ENCODE measurements around the gene LAPTM4A.

The LAPTM4A gene

DNA sequence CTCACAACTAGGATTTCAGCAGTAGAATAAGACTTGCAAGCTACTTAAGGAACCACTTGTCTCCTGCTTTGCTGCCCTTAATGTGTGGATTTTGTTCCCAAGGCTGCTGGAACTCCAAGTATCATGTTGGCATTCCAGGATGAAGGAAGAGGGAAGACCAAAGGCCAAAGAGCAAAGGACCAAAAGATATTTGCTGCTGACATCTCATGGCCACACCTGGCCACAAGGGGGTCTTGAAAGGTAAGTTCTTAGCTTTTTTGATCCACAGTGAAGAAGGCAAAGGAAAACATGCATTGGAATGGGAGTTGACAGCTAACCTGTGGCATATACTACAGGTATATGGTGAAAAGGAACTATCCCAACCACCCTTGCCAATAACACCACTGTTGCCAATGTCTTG is 35.1 kb downstream of the LAPTM4A start:
- no peak overlapping the region for H3K4me3 ChIP-seq (ENCODE audit: low read depth, low read length)
- DNase-seq (ENCODE audit: low read depth): no peak
- TF ChIP-seq, protein P1, sequence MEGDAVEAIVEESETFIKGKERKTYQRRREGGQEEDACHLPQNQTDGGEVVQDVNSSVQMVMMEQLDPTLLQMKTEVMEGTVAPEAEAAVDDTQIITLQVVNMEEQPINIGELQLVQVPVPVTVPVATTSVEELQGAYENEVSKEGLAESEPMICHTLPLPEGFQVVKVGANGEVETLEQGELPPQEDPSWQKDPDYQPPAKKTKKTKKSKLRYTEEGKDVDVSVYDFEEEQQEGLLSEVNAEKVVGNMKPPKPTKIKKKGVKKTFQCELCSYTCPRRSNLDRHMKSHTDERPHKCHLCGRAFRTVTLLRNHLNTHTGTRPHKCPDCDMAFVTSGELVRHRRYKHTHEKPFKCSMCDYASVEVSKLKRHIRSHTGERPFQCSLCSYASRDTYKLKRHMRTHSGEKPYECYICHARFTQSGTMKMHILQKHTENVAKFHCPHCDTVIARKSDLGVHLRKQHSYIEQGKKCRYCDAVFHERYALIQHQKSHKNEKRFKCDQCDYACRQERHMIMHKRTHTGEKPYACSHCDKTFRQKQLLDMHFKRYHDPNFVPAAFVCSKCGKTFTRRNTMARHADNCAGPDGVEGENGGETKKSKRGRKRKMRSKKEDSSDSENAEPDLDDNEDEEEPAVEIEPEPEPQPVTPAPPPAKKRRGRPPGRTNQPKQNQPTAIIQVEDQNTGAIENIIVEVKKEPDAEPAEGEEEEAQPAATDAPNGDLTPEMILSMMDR (IDR thresholded peaks at IDR 0.05; ENCODE audit: low read depth, low read length, missing control alignments): no peak
- in situ Hi-C loops (cut with HindIII; ENCODE audit: low sequenced_read_pairs): no loop called here

DNA sequence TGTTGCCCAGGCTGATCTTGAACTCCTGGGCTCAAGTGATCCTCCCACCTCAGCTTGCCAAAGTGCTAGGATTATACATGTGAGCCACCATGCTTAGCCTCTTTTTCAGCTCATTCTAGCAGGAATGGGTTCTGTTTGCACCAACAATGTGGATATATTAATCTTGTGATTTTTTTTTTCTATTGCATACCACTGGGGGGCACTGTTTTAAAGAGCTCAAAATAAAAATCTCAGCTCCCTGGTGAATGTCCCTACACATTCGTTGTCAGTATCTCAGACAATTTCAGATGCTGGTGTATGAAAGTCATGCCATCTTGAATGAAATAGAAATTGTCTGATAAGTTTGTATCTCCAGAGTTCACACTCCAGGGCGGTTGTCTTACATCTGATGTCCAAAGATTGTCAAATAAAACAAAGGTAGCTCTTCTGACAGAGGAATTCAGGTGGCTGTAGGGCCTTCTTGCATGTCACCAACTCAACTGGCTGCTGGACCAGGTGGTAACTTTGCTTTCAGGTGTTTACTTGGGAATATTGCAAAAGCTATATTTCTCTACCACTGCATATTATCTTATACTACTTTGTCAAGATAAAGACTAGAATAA is 35.8 kb downstream of the LAPTM4A start:
- TF ChIP-seq, protein P1 (IDR thresholded peaks at IDR 0.05; ENCODE audit: low read depth, low read length, missing control alignments): peak; percentile 50
- DNase-seq (ENCODE audit: low read depth): peak; percentile 47
- no peak overlapping the region for H3K4me3 ChIP-seq (ENCODE audit: low read depth, low read length)
- in situ Hi-C loops (cut with HindIII; ENCODE audit: low sequenced_read_pairs): no loop called here

DNA sequence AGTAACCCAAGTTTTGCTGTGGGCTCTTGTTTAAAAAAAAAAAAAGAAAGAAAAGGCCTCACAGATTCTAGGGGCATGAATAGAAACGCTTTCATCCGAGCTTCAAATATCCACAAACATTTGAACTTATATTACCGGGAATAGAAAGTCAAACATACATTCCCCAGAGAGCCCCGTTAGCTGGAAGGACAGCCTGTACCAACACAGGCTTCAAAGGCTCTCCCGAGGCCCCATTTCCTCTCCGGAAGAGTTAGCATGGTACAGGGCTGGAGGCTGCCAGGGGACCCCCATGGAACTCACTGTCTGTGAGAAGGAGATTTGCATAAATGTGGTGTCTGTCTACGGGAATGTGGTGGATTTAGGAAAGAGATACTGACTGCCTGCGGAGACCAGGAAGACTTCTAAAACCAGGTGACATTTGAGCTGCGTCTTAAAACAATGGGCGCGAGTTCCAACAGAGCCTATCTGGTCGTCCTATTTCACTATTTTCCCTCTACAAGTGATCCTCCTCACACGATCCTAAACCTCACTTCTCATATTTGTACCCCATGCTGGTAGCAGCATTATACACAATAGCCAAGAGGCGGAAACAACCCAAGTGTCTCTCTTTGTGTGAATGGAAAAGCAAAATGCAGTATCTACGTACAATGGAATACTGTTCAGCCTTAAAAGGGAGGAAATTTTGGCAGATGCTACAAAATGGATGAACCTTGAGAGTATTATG is 38.1 kb downstream of the LAPTM4A start:
- peak overlapping the region; percentile 44 for H3K4me3 ChIP-seq (ENCODE audit: low read depth, low read length)
- no peak for DNase-seq (ENCODE audit: low read depth)
- TF ChIP-seq, protein P1 (IDR thresholded peaks at IDR 0.05; ENCODE audit: low read depth, low read length, missing control alignments): no peak
- in situ Hi-C loops (cut with HindIII; ENCODE audit: low sequenced_read_pairs): no loop called here

DNA sequence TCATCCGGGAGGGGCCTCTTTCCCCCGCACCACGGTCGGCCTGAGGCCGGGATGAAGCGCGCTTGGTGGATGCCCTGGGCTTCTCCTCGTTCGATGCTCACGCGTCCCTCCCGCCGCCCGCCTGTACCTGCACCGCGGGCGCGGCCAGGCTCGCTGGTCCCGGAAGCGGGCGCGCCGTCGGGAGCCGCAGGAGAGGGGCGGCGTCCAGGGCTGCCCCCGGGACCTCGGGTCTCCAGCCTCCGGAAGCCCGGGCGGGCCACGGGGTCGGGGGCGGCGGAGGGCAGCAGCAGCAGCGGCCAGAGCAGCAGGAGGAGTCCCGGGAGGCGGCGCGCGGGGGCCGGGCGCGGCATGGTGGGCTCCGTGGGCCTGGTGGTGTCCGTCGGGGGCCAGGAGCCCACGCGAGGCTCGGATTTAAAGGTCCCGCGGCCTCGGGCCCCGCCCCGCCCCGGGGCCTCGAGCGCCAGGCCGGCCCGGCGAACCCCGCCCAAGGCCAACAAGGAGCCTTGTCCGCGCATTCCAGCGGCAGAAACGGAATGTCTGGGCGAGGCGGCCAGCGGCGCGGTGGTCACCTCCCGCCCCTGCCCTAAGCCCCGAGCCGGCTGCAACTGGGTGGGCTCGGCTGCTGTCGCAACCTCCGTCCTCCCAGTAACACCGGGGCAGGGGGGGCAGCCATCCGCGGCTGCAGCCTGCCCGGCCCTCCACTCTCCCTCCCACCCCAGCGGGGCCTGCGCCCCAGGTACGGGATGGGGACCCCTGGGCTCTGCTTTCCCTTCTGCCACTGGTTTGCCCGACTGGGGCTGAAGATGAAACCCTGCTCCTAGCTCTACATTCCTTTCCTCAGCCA is 38.9 kb downstream of the LAPTM4A start, which contains the start of gene MATN3:
TSS of gene MATN3 (minus strand) at position 387 of the 844 bp plus-strand sequence. CDS start at position 350, 37 bp downstream.
- in situ Hi-C loops (cut with HindIII; ENCODE audit: low sequenced_read_pairs): no loop called here
- TF ChIP-seq, protein P1 (IDR thresholded peaks at IDR 0.05; ENCODE audit: low read depth, low read length, missing control alignments): no peak
- peak; percentile 16 for DNase-seq (ENCODE audit: low read depth)
- peak within 1 kb of the TSS; percentile 44 for H3K4me3 ChIP-seq (ENCODE audit: low read depth, low read length)

DNA sequence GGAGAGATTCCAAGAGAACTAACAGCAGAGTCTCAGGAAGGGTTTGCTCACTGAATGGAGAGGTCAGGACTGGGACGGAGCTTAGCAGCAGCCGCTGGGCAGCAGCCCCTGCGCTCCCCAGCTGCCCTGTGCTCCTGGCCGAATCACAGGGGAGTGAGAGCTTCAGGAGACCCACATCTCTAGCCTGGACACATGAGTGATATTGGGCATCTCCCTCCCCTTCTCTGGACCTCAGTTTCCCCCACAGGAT is 39.5 kb downstream of the LAPTM4A start:
- in situ Hi-C loops (cut with HindIII; ENCODE audit: low sequenced_read_pairs): no loop called here
- no peak for DNase-seq (ENCODE audit: low read depth)
- TF ChIP-seq, protein P1 (IDR thresholded peaks at IDR 0.05; ENCODE audit: low read depth, low read length, missing control alignments): no peak
- peak overlapping the region; percentile 44 for H3K4me3 ChIP-seq (ENCODE audit: low read depth, low read length)

DNA sequence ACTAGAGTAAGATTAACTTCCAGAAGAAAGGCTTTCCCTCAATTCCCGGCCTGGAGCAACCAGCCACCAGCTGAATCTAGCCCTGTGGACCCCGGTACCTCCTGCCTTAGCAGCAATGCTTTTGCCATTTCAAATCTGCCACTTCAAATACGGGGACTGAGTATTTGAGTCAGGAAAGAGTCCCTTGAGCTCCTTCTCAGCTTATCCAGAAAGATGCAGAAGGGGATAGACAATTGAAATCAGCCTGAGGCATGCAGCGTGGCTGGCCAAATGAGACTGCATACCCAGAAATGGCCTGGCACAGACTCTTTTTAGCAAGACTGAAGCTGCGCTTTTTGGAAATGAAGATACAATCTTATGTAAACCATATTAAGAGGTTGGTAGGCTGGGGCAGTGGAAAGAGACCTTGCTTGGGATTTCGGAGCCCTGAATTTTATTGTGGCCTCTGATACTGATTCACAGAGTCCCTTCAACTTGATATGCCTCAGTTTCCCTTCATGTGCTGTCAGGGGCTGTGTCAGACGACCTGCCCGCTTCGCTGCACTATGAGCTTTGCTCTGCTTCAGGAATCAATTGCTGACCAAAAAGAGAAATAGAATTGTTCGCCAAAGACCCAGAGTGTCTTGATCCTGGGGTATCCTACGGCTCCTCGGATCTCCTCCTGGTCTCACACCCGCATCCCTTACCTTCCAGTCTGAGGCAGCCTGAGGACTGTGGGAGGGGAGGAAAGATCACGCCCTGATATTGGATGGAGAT is 40.0 kb downstream of the LAPTM4A start:
- peak overlapping the region; percentile 44 for H3K4me3 ChIP-seq (ENCODE audit: low read depth, low read length)

More for the DNA sequence above, 40.0 kb downstream of the LAPTM4A start:
- no peak for DNase-seq (ENCODE audit: low read depth)
- in situ Hi-C loops (cut with HindIII; ENCODE audit: low sequenced_read_pairs): no loop called here
- TF ChIP-seq, protein P1 (IDR thresholded peaks at IDR 0.05; ENCODE audit: low read depth, low read length, missing control alignments): no peak
